NCI-H226 (cell line): ENCODE results near the gene SPAM1.
"Not testable (repeated sequence)": the region's sequence is repeated elsewhere in the genome, so short reads cannot be mapped to it uniquely, and the experiment has no call there.

ENCODE experiments used
- DNase-seq: peaks from one replicate; pipeline ENCODE4 v3.0.0-alpha.2; 2015

Gene SPAM1

GRCh38 chr7:123924941-123925340 lies at the start of gene SPAM1:
TSS of gene SPAM1 (plus strand) at chr7:123925241. CDS start at chr7:123953571, 28,330 bp downstream.
- DNase-seq, result no peak

DNA sequence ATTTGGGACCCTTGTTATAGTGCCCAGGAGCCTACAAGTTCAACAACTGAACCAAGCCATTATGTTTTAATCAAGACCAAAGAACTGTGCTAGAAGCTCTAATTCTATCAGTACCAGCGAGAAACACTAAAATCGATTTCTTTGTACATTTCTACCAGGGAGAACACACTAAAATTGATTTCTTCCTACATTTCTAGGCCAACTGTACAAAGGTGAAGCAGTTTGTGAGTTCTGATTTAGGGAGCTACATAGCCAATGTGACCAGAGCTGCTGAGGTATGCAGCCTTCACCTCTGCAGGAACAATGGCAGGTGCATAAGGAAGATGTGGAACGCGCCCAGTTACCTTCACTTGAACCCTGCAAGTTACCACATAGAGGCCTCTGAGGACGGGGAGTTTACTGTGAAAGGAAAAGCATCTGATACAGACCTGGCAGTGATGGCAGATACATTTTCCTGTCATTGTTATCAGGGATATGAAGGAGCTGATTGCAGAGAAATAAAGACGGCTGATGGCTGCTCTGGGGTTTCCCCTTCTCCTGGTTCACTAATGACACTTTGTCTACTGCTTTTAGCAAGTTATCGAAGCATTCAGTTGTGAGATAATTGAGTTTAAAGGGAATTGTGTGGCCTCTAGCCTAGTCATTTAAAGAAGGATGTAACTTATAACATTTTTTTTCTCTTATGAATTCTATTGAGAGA lies 48.3 kb upstream of the SPAM1 start:
- no peak for DNase-seq

- no peak for DNase-seq
Observed at GRCh38 chr7:123879628-123880027, 45.4 kb upstream of the SPAM1 start.

- no peak for DNase-seq
Observed at GRCh38 chr7:123881300-123881699, 43.7 kb upstream of the SPAM1 start.

DNA sequence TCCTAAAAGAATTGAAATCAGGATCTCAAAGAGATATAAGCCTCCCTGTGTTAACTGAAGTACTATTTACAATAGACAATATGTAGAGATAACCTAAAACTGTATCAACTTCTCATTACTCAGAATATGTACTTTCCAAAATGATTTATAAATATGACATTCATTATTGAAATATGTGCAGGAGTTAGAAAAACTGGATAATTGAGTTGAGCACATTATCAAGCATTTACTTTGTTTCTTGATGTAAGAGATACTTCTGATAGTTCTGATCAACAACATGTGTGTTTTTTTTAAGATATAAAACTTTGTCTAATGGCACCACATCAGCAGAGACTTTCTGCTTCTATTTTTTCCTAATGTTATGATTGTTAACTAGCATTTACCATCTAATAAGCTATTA lies 41.9 kb upstream of the SPAM1 start:
- no peak for DNase-seq

GRCh38 chr7:123888192-123888591 lies 36.8 kb upstream of the SPAM1 start:
- DNase-seq, result no peak

DNA sequence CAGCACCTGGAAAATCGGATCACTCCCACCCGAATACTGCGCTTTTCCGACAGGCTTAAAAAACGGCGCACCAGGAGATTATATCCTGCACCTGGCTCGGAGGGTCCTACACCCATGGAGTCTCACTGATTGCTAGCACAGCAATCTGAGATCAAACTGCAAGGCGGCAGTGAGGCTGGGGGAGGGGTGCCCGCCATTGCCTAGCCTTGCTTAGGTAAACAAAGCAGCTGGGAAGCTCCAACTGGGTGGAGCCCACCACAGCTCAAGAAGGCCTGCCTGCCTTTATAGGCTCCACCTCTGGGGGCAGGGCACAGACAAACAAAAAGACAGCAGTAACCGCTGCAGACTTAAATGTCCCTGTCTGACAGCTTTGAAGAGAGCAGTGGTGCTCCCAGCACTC lies 30.3 kb upstream of the SPAM1 start:
- DNase-seq, result not testable (repeated sequence)

GRCh38 chr7:123901101-123901500 lies 23.9 kb upstream of the SPAM1 start:
- no peak for DNase-seq

GRCh38 chr7:123905714-123906113 lies 19.3 kb upstream of the SPAM1 start:
- DNase-seq, result no peak

- DNase-seq, result peak; percentile 8
Observed at GRCh38 chr7:123916240-123916724, 8.8 kb upstream of the SPAM1 start.

GRCh38 chr7:123917878-123918277 lies 7.2 kb upstream of the SPAM1 start:
- DNase-seq, result no peak

DNA sequence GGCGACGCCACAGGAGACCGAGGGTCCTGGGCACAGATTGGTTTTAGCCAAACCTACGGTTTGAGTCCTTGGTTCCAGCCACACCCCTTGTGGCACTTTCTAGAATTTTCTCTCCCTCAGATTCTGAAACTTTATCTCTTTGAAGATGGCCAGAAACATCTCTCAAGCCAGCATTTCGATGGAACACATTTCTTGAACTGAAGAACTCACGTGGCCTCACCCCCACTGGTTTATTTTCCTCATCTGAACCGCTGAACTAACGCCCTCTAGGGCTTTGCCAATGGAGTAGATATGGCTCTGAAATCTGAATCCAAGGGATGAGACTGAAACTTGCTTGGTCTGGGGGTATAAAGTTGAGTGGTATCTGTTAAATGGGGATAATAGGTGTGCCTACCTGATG lies 6.7 kb upstream of the SPAM1 start:
- no peak for DNase-seq

- no peak for DNase-seq
Observed at GRCh38 chr7:123923599-123923998, 1.4 kb upstream of the SPAM1 start.

DNA sequence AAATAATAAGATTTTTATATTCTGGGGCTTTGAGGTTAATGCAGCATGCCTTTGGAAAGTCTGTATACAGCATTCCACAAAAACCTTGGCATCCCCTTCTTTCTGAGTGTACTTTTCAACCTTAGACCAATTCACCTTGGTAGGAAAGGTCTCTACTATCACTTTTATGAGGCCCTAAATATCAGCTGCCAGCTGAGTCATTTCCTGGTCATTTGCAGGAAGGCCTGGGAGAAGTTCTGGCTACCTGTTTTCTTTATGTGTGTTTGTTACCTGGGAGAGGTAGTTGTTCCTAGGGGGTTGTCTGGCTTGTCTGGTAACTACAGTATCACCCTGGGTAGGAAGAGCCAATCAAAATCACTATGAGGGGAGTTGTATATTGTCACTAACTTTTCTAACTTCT lies 4.1 kb downstream of the SPAM1 start:
- no peak for DNase-seq

DNA sequence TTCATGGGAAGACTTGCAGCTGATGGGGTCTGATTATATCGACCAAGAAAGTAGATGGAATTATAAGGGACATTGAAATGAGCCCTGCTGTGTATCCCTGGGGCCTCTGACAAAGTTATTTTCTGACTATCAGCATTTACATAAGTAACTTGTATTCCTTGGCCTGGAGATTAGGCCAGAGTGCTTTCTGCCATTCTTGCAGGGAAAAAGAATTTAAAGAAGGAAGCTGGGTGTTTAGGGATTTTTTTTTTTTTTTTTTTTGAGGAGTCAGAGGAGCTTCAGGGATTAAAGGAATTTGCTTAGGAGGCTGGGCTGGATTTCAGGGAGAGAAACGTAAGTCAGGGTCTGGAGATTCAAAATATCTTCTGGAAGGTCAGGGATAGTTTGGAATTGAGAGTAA lies 4.6 kb downstream of the SPAM1 start:
- DNase-seq, result no peak

DNA sequence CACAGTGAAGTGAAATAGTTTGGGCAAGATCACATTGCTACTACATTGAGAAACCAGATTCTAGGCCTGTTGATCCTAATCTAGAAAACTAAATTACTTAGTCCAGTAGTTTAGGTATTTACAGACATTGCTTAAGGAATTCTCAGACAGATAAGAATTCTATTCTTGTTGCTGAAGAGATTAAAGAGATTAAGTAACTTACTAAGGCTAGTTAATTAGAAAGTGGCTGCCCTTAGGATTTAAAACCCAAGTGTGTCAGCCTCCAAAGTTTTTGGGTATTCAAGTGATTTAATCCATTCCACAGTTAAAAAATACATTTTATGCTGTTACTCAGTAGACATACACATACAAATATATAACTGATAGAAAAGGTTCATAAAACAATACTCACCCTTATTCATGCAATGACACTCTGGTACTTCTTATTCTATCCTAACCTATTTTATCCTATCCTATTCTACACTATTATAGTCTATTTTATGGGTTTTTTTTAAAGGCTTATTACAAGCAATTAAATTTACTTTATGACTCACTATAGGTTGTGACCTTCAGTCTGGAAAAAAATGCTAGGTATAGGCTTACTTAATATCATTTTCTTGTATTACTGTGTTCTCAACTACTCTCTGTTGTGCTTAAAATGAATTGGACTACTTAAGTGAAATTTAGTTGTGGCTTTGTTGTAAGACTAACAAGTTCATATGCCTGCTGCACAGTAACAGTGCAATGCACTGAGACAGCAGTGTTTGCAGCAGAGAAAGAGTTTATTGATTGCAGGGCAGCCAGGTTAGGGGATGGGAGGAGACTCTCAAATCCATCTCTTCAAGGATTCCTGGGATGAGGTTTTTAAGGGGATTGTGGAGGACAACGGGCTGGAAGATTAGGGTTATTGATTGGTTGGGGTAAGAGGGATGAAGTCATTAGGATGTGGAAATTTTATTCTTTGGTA lies 10.7 kb downstream of the SPAM1 start:
- no peak for DNase-seq

GRCh38 chr7:123936388-123936787 lies 11.3 kb downstream of the SPAM1 start:
- no peak for DNase-seq

- no peak for DNase-seq
Observed at GRCh38 chr7:123939784-123940183, 14.7 kb downstream of the SPAM1 start.

- no peak for DNase-seq
Observed at GRCh38 chr7:123941391-123942180, 16.5 kb downstream of the SPAM1 start.

GRCh38 chr7:123944395-123944794 lies 19.4 kb downstream of the SPAM1 start:
- DNase-seq, result no peak

- DNase-seq, result no peak
Observed at GRCh38 chr7:123945938-123946337, 20.9 kb downstream of the SPAM1 start.

- DNase-seq, result no peak
Observed at GRCh38 chr7:123948136-123948535, 23.1 kb downstream of the SPAM1 start.

DNA sequence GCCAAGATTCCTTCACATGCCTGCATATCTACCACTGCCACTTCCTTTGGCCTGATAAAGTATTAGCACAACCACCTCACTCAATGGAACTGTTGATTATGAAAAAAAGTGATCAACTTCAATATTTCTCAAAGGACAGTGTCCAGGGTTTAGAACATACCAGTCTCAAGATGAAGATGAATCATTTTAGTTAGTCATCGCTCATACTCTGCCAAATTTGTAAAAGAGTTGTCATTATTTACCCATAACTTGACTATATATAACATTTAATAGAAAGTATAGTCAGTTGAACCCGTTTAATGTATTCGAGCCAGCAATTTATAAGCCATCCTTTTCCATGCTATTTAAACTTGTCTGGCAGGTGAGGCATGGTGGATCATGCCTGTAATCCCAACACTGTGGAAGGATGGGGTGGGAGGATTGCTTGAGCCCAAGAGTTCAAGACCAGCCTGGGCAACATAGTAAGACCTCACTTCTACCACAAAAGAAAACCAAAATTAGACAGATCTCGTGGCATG lies 33.2 kb downstream of the SPAM1 start:
- peak; percentile 27 for DNase-seq
